ENCODE measurements around the gene SCIMP. TPM values are rescaled to one million over a fixed set of nuclear protein-coding genes. Genes with fewer than 3 reads are reported as not detected.

Gene SCIMP
- polyA plus RNA-seq, 2 of the 4 experiments (the other 2 are of a cell fraction): not detected

DNA sequence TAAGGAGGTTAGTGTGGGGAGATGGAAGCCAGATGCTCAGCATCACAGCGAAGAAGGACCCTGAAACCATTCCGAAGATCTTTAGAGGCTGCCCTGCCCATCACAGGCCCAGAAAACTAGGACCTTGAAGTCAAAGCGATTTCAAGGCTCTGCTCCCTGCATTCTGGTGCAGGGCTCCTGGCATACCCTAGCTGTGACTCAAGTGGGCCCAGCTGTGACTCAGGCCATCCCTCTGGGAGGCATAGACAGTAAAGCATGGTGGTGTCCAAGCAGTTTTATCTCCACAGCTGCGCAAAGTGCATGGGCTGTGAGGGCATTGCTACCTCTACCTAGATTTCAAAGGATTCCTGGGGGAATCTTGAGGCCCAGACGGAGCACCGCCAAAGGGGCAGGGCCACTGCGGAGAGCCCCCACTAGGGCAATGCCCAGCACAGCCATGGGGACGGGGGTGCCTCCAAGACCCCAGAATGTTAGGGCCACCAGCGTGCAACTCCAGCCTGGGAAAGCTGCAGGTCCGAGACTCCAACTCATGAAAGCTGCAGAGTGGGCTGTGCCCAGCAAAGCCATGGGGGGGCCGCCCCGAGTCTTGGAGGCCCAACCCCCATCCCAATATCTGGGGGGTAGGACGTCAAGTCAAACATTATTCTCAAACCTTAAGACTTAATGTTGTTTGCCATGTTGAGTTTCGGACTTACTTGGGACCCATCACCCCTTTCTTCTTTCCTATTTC lies 31.3 kb downstream of the SCIMP start:
- DNase-seq (ENCODE audit: low read depth in 1 of 2, low spot score in 1 of 2) (no peak), ATAC-seq (peak; percentile 45 to 56), FAIRE-seq (no peak)
- Histone ChIP-seq H3K27ac (no peak overlapping the region), H3K4me3 (no peak overlapping the region), H3K4me2 (0 out of 3 replicates have a peak overlapping the region, but pooled peaks have one; percentile 2), H3K4me1 (peaks cover 7% of the 10 kb centered on the region; the same call in 1 of the 3 replicates), H3K9me3 (peaks cover 20% of the 10 kb centered on the region; the same call in 2 of the 3 replicates)
- WGBS (ENCODE audit: missing lambda C conversion rate): 71% methylated on average over 12 of the region's 14 CpGs
- CTCF ChIA-PET: no interaction called here
- POLR2A ChIA-PET: no interaction called here
- TF ChIP-seq TFCP2L1 (CRISPR knock-in tag; IDR thresholded peaks at IDR 0.05): no peak
- no peak for TF ChIP-seq POLR2AphosphoS2 (conservative IDR thresholded peaks at IDR 0.05; ENCODE audit: low read length)
- TF ChIP-seq, protein P1, sequence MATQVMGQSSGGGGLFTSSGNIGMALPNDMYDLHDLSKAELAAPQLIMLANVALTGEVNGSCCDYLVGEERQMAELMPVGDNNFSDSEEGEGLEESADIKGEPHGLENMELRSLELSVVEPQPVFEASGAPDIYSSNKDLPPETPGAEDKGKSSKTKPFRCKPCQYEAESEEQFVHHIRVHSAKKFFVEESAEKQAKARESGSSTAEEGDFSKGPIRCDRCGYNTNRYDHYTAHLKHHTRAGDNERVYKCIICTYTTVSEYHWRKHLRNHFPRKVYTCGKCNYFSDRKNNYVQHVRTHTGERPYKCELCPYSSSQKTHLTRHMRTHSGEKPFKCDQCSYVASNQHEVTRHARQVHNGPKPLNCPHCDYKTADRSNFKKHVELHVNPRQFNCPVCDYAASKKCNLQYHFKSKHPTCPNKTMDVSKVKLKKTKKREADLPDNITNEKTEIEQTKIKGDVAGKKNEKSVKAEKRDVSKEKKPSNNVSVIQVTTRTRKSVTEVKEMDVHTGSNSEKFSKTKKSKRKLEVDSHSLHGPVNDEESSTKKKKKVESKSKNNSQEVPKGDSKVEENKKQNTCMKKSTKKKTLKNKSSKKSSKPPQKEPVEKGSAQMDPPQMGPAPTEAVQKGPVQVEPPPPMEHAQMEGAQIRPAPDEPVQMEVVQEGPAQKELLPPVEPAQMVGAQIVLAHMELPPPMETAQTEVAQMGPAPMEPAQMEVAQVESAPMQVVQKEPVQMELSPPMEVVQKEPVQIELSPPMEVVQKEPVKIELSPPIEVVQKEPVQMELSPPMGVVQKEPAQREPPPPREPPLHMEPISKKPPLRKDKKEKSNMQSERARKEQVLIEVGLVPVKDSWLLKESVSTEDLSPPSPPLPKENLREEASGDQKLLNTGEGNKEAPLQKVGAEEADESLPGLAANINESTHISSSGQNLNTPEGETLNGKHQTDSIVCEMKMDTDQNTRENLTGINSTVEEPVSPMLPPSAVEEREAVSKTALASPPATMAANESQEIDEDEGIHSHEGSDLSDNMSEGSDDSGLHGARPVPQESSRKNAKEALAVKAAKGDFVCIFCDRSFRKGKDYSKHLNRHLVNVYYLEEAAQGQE (IDR thresholded peaks at IDR 0.05): no peak
- TF ChIP-seq, protein P2, sequence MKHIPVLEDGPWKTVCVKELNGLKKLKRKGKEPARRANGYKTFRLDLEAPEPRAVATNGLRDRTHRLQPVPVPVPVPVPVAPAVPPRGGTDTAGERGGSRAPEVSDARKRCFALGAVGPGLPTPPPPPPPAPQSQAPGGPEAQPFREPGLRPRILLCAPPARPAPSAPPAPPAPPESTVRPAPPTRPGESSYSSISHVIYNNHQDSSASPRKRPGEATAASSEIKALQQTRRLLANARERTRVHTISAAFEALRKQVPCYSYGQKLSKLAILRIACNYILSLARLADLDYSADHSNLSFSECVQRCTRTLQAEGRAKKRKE (CRISPR knock-in tag; IDR thresholded peaks at IDR 0.05; ENCODE audit: low read depth): no peak
- no peak for TF ChIP-seq CHD2 (IDR thresholded peaks at IDR 0.05; ENCODE audit: low read length, partially characterized antibody)
- no peak for TF ChIP-seq GATA3 (IDR thresholded peaks at IDR 0.05; ENCODE audit: borderline replicate concordance)

DNA sequence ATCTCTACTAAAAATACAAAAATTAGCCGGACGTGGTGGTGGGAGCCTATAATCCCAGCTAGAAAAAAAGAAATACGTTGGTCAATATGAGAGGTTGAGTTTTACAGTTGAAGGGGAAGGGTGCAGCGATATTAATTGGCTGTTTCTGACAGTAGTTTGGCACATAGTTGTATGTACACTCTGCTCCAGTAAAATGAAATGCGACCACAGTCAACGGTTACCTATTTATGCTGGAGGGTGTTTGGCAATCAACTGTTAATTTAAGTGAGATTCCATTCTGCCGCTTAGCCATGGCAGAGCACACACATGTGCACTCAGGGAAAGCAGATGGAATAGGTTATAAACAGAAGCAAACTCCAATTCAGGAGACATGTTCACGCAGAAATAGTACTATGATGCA lies 33.6 kb downstream of the SCIMP start:
- ChIA-PET POLR2A (no interaction called here), CTCF (no interaction called here)
- Histone ChIP-seq H3K4me1 (peaks cover 7% of the 10 kb centered on the region; the same call in 1 of the 3 replicates), H3K9me3 (peaks cover 23% of the 10 kb centered on the region; the same call in 2 of the 3 replicates), H3K4me3 (no peak overlapping the region), H3K27ac (no peak overlapping the region), H3K4me2 (no peak overlapping the region)
- no peak for ATAC-seq
- TF ChIP-seq, protein P3, sequence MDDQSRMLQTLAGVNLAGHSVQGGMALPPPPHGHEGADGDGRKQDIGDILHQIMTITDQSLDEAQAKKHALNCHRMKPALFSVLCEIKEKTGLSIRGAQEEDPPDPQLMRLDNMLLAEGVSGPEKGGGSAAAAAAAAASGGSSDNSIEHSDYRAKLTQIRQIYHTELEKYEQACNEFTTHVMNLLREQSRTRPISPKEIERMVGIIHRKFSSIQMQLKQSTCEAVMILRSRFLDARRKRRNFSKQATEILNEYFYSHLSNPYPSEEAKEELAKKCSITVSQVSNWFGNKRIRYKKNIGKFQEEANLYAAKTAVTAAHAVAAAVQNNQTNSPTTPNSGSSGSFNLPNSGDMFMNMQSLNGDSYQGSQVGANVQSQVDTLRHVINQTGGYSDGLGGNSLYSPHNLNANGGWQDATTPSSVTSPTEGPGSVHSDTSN (IDR thresholded peaks at IDR 0.05): no peak
- TF ChIP-seq CEBPB (IDR thresholded peaks at IDR 0.05) (no peak), EHMT2 (IDR thresholded peaks at IDR 0.05; ENCODE audit: low read depth) (no peak), MAFK (IDR thresholded peaks at IDR 0.05; ENCODE audit: partially characterized antibody) (no peak), TFCP2L1 (CRISPR knock-in tag; IDR thresholded peaks at IDR 0.05) (no peak), RAD21 (conservative IDR thresholded peaks at IDR 0.05 in 1 of 2, IDR thresholded peaks at IDR 0.05 in 1 of 2) (no peak), HEYL (CRISPR knock-in tag; IDR thresholded peaks at IDR 0.05) (no peak), RCOR1 (IDR thresholded peaks at IDR 0.05; ENCODE audit: low read depth, low read length) (no peak), CHD2 (IDR thresholded peaks at IDR 0.05; ENCODE audit: low read length, partially characterized antibody) (no peak)
- TF ChIP-seq, protein P4, sequence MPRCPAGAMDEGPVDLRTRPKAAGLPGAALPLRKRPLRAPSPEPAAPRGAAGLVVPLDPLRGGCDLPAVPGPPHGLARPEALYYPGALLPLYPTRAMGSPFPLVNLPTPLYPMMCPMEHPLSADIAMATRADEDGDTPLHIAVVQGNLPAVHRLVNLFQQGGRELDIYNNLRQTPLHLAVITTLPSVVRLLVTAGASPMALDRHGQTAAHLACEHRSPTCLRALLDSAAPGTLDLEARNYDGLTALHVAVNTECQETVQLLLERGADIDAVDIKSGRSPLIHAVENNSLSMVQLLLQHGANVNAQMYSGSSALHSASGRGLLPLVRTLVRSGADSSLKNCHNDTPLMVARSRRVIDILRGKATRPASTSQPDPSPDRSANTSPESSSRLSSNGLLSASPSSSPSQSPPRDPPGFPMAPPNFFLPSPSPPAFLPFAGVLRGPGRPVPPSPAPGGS (IDR thresholded peaks at IDR 0.05): no peak
- DNase-seq (ENCODE audit: low read depth in 1 of 2, low spot score in 1 of 2): no peak
- FAIRE-seq: no peak
- WGBS (ENCODE audit: missing lambda C conversion rate): 76% methylated on average over 8 of the region's 8 CpGs

Data from A549 (cell line).